Right lobe of liver (tissue), 4 donors: ENCODE results near the gene C2.
"Not testable (repeated sequence)": the region's sequence is repeated elsewhere in the genome, so short reads cannot be mapped to it uniquely, and the experiment has no call there.

Experiments
- CTCF ChIP-seq, 4 donors: fragments of 200-600 bp in 3 of 4; fragments of 450-650 bp in 1 of 4; IDR thresholded peaks; one replicate each; pipeline versions ENCODE4 v1.5.1 to v1.8.0; 2016 to 2022; ENCODE audit warnings: antibody characterized with exemption in 4 of 4, mild to moderate bottlenecking in 2 of 4
- POLR2A ChIP-seq: fragments of 450-650 bp; IDR thresholded peaks from one replicate; pipeline ENCODE4 v1.6.1; 2017; ENCODE audit warnings: antibody characterized with exemption, mild to moderate bottlenecking
- donor health status: DM: no; HTN: no; CAD: no.
- donor health status: DM: no; HTN: no; CAD: no.
- donor health status: DM: no; HTN: yes; CAD: no.

GRCh38 chr6:31980195-31980876 lies 52.8 kb downstream of the C2 start:
- TF ChIP-seq CTCF (IDR thresholded peaks at IDR 0.05); POLR2A: not testable (repeated sequence)
